GM18951 (cell line): Measurements from ENCODE around the gene ASIC2.

Source experiments
- POLR2A ChIP-seq: IDR thresholded peaks from 4 replicates; pipeline ENCODE4 v1.6.1; 2011; ENCODE audit warnings: mild to moderate bottlenecking; ENCODE audit not compliant: insufficient read length, insufficient read depth; ENCODE audit errors: extremely low read depth
- in situ Hi-C: fragments of 300-500 bp; cut with MboI; formaldehyde crosslinking; loops from one replicate; pipeline ENCODE4 v1.12.0; 2022; ENCODE audit warnings: low sequenced_read_pairs, mixed read lengths, inconsistent platforms; ENCODE audit not compliant: unreplicated experiment

ASIC2 gene

DNA sequence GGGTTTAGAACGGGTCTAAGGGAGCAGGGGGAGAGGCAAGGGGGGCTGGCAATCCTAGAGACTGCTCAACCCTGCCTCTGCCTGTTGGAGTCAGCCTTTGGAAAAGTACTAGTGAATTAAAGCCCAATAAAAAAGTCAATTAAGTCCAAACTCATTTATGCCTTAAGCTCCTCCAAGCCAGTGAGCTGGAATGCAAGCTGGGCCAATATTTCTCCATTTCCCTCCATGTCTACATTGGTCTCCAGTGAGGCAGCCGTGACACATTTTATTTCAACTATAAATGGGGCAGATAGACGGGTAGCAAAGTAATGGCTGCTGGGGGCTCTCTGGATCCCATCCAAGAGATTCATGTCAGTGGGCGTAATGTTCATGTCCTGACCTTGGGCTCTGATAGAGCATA, 157.4 kb downstream of the ASIC2 start:
- in situ Hi-C loops: no loop called here
- no peak for TF ChIP-seq POLR2A

DNA sequence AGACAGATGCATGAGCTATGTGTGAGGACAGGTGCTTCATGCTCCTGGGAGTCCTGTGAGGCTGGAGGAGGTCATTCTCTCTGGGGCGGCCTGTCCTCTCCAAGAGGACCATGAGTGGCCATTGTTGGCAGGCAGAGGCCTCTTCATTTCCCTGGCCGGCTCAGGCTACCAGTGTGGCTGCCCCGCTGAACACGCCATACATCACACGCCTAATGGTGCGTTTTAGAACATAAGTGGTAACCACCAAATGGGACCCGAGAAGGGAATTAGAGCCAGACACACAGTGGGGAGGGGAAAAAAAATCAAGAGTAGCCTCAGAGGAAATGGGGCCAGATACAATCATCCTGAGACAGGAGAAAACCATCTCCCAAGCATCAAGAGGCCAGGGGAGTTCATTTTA, 161.5 kb downstream of the ASIC2 start:
- in situ Hi-C loops: no loop called here
- no peak for TF ChIP-seq POLR2A

- TF ChIP-seq POLR2A: no peak
- in situ Hi-C loops: no loop called here
These were observed 165.4 kb downstream of the ASIC2 start for GRCh38 chr17:33127706-33128105.

DNA sequence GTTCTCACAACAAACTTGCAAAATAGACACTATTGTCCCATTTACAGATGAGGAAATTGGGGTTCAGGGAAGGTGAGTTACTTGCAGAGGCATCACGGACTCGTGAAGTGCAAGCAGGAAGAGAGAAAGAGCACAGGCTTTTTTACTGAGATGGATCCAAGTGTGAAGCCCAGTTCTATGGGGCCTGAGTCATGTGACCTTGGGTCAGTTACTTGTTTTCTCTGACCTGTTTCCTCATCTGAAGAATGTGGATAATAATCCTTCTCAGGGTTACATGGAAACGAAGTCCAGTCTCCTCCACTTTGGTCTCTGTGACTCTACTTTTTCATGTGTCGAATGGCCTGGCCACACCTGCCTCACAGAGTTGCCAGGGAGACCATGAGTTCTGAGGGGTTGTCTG, 167.0 kb downstream of the ASIC2 start:
- in situ Hi-C loops: no loop called here
- TF ChIP-seq POLR2A: no peak

GRCh38 chr17:33125552-33125950, 167.5 kb downstream of the ASIC2 start:
- in situ Hi-C loops: no loop called here

GRCh38 chr17:33124871-33125551, 168.1 kb downstream of the ASIC2 start:
- in situ Hi-C loops: no loop called here
- no peak for TF ChIP-seq POLR2A

More at GRCh38 chr17:33125552-33125950, 167.5 kb downstream of the ASIC2 start:
- no peak for TF ChIP-seq POLR2A

DNA sequence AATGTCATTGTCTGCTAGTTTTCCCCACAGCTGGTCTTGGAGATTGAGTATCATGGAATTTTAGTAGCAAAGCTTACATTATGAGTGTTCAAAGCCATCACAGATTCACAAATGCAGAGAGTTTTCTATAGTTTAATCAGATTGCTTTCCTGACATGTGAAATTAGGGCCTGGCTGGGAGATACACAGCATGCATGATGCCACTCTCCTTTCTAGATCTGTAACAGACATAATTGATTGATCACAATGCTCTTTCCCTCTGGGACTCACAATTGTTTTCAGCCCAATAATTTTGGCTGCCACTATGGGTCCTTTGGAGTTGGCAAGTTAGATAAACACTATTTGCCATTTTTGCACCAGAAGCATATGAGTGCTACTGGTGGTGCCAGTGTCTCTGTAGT, 168.9 kb downstream of the ASIC2 start:
- no peak for TF ChIP-seq POLR2A
- in situ Hi-C loops: no loop called here

- in situ Hi-C loops: no loop called here
- TF ChIP-seq POLR2A: no peak
These were observed 171.3 kb downstream of the ASIC2 start for GRCh38 chr17:33121756-33122155.

- no peak for TF ChIP-seq POLR2A
These were observed 171.8 kb downstream of the ASIC2 start for GRCh38 chr17:33121272-33121671.

GRCh38 chr17:33120103-33120502, 173.0 kb downstream of the ASIC2 start:
- in situ Hi-C loops: no loop called here
- no peak for TF ChIP-seq POLR2A

More at GRCh38 chr17:33121272-33121671, 171.8 kb downstream of the ASIC2 start:
- in situ Hi-C loops: no loop called here

DNA sequence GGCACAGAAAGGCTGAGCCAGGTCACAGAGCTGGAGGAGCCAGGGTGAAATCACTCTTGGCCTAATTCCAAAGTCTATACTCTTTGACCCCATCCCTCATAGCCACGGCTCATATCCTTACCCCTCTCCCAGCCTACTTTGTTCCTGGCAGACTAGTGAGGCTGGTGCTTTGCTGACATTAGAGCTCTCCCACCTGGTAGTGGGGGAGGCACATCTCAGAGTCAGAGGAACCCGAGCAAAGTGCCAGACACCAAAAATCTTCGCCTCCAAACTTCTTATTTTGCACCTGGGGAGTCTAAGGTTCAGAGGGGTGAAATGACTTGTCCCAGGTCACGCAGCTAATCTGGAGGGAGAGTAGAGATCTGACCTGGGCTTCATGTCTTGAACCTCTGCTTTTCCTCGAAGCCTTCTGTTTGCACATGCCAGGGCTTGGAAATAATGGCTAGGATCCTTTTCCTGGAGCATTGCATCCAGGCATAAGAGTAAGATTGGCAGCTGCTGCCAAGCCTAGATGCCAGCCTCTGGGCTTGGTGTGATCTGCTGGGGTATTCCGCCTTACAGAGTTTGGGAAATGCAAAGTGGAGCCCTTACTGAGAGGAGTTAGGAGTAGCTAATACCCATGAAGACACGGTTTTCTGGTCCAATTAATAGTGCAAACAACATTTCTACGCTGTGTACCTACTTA, 174.6 kb downstream of the ASIC2 start:
- no peak for TF ChIP-seq POLR2A
- in situ Hi-C loops: no loop called here

GRCh38 chr17:33116021-33116551, 177.0 kb downstream of the ASIC2 start:
- no peak for TF ChIP-seq POLR2A
- in situ Hi-C loops: no loop called here

DNA sequence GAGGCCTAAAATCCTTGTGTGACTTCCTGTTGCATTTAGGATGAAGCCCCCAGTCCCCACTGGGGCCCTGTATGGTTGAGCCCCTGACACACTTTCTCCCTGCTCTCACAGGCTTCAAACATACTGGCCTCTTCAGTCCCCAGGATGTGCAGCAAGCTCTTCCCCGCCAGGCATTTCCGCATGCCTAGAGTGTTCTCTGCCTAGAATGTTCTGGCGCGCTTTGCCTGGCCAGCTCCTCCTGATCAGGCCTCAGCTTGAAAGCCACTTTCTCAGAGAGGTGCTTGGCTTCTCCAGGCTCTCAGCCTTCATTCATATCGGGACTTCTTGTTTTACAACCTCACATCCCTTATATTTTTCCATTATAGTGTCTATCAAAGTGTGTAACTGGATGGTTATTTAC, 177.7 kb downstream of the ASIC2 start:
- TF ChIP-seq POLR2A: no peak
- in situ Hi-C loops: no loop called here

DNA sequence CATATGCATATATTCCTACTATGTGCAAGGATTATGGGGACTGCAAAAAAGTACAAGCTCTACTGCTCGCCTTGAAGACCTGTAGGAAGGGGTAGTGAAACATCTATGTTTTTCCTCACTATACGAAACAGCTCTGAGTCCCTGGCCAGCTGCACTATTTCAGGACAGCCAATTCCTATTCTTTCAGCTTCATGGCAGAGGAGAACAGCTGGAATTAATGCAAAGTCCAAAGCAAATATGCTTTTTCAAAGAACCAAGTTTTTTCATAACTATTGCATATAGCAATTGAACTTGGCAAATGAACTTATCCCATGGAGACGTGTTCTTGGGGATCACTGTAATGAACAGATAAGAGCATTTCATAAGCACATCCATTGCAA, 179.1 kb downstream of the ASIC2 start:
- TF ChIP-seq POLR2A: no peak
- in situ Hi-C loops: no loop called here
